C4-2B (cell line): ENCODE measurements around the gene ZNF592.
A peak's percentile ranks its signal among the peaks of the same experiment; 100 is the strongest.
"Not testable (repeated sequence)": the region's sequence is repeated elsewhere in the genome, so short reads cannot be mapped to it uniquely, and the experiment has no call there.

ENCODE experiments used
- H3K27ac ChIP-seq: fragments of 450-650 bp; 2 replicates; pipeline ENCODE4 v1.5.1; 2017
- CTCF ChIP-seq: fragments of 450-650 bp; conservative IDR thresholded peaks from 2 replicates; pipeline ENCODE4 v1.5.1; 2017; ENCODE audit warnings: mild to moderate bottlenecking
- ZFX ChIP-seq: fragments of 450-650 bp; IDR thresholded peaks from 2 replicates; pipeline ENCODE4 v1.6.1; 2017

Gene ZNF592

GRCh38 chr15:84747416-84748273, 747 bp upstream of the ZNF592 start:
- TF ChIP-seq CTCF (no peak), ZFX (peak; percentile 60; the same call in 1 of the 2 replicates)
- peak overlapping the region; percentile 95 for H3K27ac ChIP-seq

GRCh38 chr15:84749111-84749991, 959 bp downstream of the ZNF592 start:
- H3K27ac ChIP-seq = peak overlapping the region; percentile 95
- TF ChIP-seq CTCF (no peak), ZFX (no peak)

DNA sequence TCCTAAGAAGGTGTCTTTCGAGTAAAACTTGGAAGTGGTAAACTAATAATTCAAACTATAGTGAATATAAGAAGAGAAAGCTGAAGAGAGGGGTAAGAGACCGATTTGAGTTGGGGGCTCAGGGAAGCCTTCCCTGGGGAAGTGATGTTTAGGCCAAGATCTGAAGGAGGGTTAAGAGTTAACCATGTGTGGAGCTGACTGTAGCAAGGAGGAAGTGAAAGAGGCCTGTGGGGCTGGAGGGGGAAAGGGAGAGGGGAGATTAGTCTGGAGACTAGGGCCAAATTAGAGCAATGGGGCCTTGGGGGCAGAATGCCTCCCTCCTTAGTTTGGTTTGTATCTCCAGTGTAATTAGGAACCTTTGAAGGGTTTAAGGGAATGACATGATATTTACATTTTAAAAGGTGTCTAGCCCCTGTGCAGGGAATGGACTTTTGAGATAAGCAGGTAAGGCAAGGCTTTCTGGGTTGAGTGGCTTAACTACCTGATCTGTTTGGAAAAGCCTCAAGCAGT, 2.2 kb downstream of the ZNF592 start:
- no peak overlapping the region for H3K27ac ChIP-seq
- no peak for TF ChIP-seq CTCF
- TF ChIP-seq ZFX = no peak

GRCh38 chr15:84751721-84752120, 3.3 kb downstream of the ZNF592 start:
- H3K27ac ChIP-seq = not testable (repeated sequence)

DNA sequence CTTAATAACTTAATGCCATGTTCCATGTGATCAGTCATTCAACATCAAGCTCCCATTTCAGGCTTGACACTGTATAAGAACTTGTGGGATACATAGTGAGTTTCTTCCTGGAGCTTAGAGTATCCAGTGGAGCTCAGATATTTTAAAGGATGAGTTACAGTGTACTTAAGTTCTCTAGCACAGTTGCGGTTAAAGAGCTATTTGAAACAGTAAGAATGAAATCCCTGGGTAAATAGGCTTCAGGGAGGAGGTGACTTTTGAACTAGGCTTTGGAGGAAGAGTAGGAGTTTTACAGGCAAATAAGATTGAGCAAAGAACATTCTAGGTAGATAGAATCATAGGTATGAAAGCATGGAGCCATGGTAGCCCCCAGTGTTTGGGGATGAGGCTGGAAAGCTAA, 3.8 kb downstream of the ZNF592 start:
- no peak for TF ChIP-seq ZFX
- TF ChIP-seq CTCF = no peak
- no peak overlapping the region for H3K27ac ChIP-seq

DNA sequence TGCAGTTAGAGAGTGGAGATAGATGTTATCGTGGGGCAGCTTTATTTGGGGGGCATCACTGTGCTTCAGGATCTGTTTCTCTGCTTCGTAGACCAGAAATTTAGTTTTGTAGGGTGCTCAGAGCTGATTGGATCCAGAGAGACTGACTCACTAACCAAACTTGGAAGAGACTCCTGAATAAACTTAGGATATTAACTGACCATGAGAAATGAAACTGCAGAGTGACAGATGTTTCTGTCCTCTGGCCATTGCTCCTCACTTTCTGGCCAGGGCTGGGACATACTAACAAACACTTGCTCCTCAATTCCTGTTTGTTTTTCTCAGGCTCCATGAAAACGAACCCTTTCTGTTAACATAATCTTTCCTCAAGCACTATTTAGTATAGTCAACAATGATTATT, 4.3 kb downstream of the ZNF592 start:
- TF ChIP-seq CTCF (no peak), ZFX (no peak)
- H3K27ac ChIP-seq = no peak overlapping the region

DNA sequence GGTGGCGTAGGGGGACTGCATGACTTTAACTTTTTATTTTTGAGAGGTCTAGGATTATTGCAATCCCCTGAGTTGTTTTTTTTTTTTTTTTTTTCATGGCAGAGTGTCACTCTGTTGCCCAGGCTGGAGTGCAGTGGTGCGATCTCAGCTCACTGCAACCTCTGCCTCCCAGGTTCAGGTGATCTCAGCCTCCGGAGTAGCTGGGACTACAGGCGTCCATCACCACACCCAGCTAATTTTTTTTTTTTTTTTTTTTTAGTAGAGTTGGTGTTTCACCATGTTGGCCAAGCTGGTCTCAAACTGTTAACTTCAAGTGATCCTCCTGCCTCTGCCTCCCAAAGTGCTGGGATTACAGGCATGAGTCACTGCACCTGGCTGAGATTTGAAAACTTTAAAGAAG, 6.5 kb downstream of the ZNF592 start:
- H3K27ac ChIP-seq = not testable (repeated sequence)

- TF ChIP-seq ZFX (no peak), CTCF (no peak)
- H3K27ac ChIP-seq = no peak overlapping the region
These were observed 7.5 kb downstream of the ZNF592 start for GRCh38 chr15:84755736-84756527.
